AG04449 (cell line): ENCODE data around the gene OR6X1.

Source experiments
- CTCF ChIA-PET: fragments of 350-600 bp; formaldehyde crosslinking; extraction: SDS; loops from one replicate; lab custom pipeline; 2021; ENCODE audit warnings: antibody characterized with exemption; lab: Yijun Ruan, JAX
- POLR2A ChIA-PET: fragments of 400-600, 350-600 bp; formaldehyde crosslinking; extraction: SDS; loops from one replicate; lab custom pipeline; 2020; ENCODE audit warnings: antibody characterized with exemption, inconsistent platforms; lab: Yijun Ruan, JAX
- DNase-seq: peaks from one replicate; pipeline ENCODE4 v3.0.0-alpha.2; 2010; ENCODE audit warnings: low read depth, low spot score
- H3K4me3 ChIP-seq: 2 replicates; pipeline ENCODE4 v1.5.1; 2011; ENCODE audit warnings: low read depth, mild to moderate bottlenecking, control low read depth, low read length
- TF ChIP-seq, protein P1 (sequence below): IDR thresholded peaks from one replicate; pipeline ENCODE4 v1.5.1; 2011; ENCODE audit warnings: mild to moderate bottlenecking, moderate library complexity, low read length, control low read depth, inconsistent platforms; ENCODE audit not compliant: insufficient read depth; ENCODE audit errors: missing control alignments

OR6X1 gene

DNA sequence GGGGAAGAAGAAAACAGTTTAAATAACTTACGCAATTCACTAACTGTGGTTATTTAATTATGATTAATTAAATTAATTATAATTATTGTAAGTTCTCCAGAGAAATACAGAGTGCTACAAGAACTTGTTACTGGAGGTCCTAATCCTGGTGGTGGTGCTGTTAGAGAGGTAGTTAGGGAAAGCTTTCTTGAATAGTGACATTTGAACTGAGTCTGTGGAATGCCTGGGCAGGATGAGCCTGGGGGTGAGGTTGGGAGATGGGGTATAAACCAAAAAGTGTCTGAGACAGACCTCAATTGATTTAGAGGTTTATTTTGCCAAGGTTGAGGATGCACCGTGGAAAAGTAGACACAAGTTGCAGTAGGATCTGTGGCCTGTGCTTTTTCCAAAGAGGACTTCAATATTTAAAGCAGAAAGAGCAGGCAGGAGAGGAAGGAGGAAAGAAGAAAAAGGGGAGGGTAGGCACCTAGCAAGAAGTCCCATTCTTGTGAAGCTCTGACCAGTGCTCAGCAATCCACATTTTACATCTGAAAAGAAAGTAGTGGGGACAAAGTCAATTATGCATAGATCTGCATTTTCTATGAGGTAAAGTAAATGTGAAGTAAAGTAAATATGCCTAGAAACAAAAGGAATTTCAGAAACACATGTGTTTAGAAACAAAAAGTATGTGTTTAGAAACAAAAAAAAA lies 8.4 kb downstream of the OR6X1 start:
- TF ChIP-seq, protein P1, sequence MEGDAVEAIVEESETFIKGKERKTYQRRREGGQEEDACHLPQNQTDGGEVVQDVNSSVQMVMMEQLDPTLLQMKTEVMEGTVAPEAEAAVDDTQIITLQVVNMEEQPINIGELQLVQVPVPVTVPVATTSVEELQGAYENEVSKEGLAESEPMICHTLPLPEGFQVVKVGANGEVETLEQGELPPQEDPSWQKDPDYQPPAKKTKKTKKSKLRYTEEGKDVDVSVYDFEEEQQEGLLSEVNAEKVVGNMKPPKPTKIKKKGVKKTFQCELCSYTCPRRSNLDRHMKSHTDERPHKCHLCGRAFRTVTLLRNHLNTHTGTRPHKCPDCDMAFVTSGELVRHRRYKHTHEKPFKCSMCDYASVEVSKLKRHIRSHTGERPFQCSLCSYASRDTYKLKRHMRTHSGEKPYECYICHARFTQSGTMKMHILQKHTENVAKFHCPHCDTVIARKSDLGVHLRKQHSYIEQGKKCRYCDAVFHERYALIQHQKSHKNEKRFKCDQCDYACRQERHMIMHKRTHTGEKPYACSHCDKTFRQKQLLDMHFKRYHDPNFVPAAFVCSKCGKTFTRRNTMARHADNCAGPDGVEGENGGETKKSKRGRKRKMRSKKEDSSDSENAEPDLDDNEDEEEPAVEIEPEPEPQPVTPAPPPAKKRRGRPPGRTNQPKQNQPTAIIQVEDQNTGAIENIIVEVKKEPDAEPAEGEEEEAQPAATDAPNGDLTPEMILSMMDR, result no peak
- CTCF ChIA-PET, result no interaction called here
- no peak for DNase-seq
- no peak overlapping the region for H3K4me3 ChIP-seq
- POLR2A ChIA-PET, result no interaction called here

DNA sequence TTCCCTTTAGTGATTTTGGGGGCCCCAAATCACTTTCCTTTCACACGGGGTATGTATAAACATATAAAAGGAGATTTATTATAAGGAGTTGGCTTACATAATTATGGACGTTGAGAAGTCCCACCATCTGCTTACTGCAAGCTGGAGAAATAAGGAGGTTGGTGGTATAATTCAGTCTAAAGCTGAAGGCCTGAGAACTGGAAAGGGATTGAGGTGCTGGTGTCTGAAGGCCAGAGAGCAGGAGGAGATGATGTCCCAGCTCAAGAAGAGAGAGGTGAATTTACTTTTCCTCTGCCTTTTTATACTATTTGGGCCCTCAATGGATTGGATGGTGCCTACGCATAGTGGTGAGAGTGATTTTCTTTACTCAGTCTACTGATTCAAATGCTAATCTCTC lies 11.6 kb downstream of the OR6X1 start:
- DNase-seq, result no peak
- no peak overlapping the region for H3K4me3 ChIP-seq
- ChIA-PET CTCF (interaction anchor here (1.4 kb wide), 1 partner anchor 14 kb away, joined by 3 read pairs; no protein-coding TSS in a partner anchor), POLR2A (no interaction called here)
- TF ChIP-seq, protein P1, result no peak

DNA sequence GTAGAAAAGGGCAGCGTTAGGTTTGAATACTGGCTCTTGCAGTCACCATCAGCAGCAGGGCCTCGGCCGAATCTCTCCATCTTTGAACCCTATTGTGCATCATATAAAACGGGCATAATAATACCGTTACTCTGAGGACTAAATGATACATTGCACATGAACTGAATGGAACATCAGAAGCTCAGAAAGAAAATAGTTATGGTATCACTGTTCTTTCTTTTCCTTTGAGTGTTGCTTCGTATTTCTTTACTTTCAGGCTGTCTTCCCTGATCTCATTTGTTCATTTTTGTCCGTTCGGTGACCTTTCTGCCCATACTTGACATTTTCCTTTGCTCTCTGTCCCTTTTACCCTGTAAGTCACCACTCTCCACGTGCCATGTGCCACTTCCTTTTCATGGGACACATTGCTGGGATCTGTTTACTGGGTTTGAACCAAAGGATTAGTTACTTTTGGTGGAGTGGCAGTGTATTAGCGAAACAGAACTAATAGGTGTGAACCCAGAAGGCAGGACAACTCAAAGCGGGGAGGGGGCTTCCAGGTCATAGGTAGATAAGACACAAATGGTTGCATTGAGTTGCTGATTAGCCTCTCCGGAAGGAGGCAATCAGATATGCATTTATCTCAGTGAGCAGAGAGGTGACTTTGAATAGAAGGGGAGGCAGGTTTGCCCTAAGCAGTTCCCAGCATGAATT lies 12.1 kb downstream of the OR6X1 start:
- TF ChIP-seq, protein P1, result no peak
- POLR2A ChIA-PET, result no interaction called here
- CTCF ChIA-PET, result interaction anchor here (0.8 to 1.4 kb wide), 2 partner anchors 15 to 35 kb away, joined by 3 read pairs; no protein-coding TSS in a partner anchor
- no peak for DNase-seq
- H3K4me3 ChIP-seq, result peak overlapping the region; percentile 88

DNA sequence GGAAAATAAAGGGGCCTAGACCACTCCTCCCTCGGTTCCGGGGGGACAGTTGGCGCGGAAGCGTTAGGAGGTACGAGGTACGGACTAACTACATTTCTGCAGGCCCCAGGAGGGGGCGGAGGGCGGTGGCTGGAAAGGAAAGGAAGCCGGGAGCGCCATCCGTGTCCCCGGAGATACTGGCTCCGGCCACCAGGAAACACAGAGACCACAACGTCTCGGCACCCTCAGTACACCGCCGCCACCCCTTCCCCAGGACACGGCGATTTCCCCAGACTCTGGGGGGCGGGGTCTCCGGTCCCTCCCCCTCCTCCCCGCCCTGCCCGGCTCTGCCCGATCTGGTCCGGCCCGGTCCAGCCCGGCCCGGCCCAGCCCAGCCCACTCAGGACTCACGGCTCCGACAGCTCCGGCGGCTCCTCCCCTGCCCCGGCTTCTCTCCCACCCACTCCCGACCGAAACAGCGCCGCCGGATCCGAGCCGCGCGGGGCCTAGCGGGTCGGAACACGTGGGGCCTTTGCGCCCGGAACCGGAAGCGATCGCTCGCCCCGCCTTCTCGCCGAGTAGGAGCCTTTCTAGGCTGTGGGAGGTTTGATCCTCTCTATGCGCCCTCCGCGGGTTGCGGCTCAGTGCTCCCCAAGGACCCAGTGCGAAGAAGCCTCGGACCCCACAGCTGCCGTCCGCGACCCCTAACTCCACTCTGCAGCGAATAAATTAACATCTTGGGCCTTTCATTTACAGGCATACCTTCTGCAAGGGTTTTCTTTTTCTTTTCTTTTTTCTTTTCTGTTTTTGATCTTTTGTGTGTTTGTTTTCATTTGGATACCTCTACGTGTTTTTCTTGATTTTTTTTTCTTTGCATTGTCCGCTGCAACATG lies 12.9 kb downstream of the OR6X1 start, which contains the start of gene ZNF202:
ZNF202 (minus strand) TSS at position 502 of the 872 bp plus-strand sequence. CDS start 10,772 bp downstream, outside the sequence.
- CTCF ChIA-PET, result interaction anchor here (0.8 kb wide), 2 partner anchors 34 to 87 kb away, joined by 3 read pairs; partner anchors contain the start of gene SCN3B
- peak within 1 kb of the TSS; percentile 88 for H3K4me3 ChIP-seq
- TF ChIP-seq, protein P1, result peak; percentile 11
- peak; percentile 28 for DNase-seq
- POLR2A ChIA-PET, result interaction anchor here (0.9 kb wide), 1 partner anchor 140 kb away, joined by 3 read pairs; no protein-coding TSS in a partner anchor

DNA sequence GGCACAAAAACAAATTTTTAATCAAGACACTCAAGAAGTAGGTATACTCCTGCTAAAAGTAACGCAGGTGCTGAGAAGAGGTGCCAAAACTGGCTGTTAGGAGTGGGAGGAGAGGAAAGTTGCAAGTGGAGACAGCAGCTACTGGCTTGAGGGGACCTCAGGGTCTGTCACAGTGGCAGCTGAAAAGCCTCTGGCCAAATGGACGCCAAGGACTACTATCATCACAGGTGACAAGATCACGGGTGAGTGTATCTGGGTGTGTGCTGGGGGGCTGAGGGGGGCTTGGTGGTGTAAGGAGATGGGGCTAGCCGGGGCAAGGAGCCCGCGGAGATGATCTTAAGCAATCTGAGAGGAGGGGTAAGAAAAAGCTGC lies 13.5 kb downstream of the OR6X1 start:
- peak overlapping the region; percentile 88 for H3K4me3 ChIP-seq
- ChIA-PET CTCF (interaction anchor here (0.7 to 0.8 kb wide), 2 partner anchors 34 to 86 kb away, joined by 3 read pairs; partner anchors contain the start of gene SCN3B), POLR2A (interaction anchor here (0.9 kb wide), 1 partner anchor 140 kb away, joined by 3 read pairs; no protein-coding TSS in a partner anchor)
- TF ChIP-seq, protein P1, result no peak
- no peak for DNase-seq
